SJSA1 (cell line): Measurements from ENCODE around the gene SDK1. TPM values are rescaled to one million over a fixed set of nuclear protein-coding genes. Genes with fewer than 3 reads are reported as not detected.

Source experiments
- DNase-seq, 2 experiments: peaks; one replicate each; pipeline ENCODE4 v3.0.0-alpha.2; 2015 to 2020; ENCODE audit warnings: low spot score in 2 of 2, low read depth in 1 of 2
- H3K27ac ChIP-seq: fragments of 250-450 bp; sonication (Bioruptor Pico); 2 replicates; pipeline ENCODE4 v1.5.1; 2020; ENCODE audit warnings: mild to moderate bottlenecking, moderate library complexity
- H3K27me3 ChIP-seq: fragments of 250-450 bp; sonication (Bioruptor Pico); replicated peaks from 2 replicates; pipeline ENCODE4 v1.5.1; 2020; ENCODE audit warnings: mild to moderate bottlenecking, moderate library complexity
- H3K36me3 ChIP-seq: fragments of 250-450 bp; sonication (Bioruptor Pico); 2 replicates; pipeline ENCODE4 v1.5.1; 2020; ENCODE audit warnings: mild to moderate bottlenecking
- H3K4me1 ChIP-seq: fragments of 250-450 bp; sonication (Bioruptor Pico); replicated peaks from 2 replicates; pipeline ENCODE4 v1.6.1; 2021; ENCODE audit warnings: mild to moderate bottlenecking
- H3K4me3 ChIP-seq: fragments of 250-450 bp; sonication (Bioruptor Pico); 2 replicates; pipeline ENCODE4 v1.5.1; 2020; ENCODE audit warnings: mild to moderate bottlenecking
- H3K9me3 ChIP-seq: fragments of 250-450 bp; sonication (Bioruptor Pico); replicated peaks from 2 replicates; pipeline ENCODE4 v1.5.1; 2020; ENCODE audit warnings: mild to moderate bottlenecking
- total RNA-seq: library from RNA; depleted of rRNA; stranded (reverse); fragments of >200 nt; shearing (Covaris generic); gene quantifications from 2 replicates; pipeline ENCODE4 v1.2.3, GENCODE V29; 2014

The SDK1 gene
- total RNA-seq, 1 experiment from 2014 or later, result 8.7 TPM

GRCh38 chr7:3486841-3487240 is 185.8 kb downstream of the SDK1 start:
- no peak for DNase-seq
- H3K9me3 ChIP-seq, result no peaks in the 10 kb centered on the region

GRCh38 chr7:3488829-3489228 is 187.8 kb downstream of the SDK1 start:
- H3K9me3 ChIP-seq, result no peaks in the 10 kb centered on the region
- no peaks in the 10 kb centered on the region; the same call in 1 of the 2 replicates for H3K36me3 ChIP-seq
- no peak for DNase-seq
- no peak overlapping the region for H3K4me3 ChIP-seq
- no peak overlapping the region for H3K27ac ChIP-seq
- peaks cover 11% of the 10 kb centered on the region for H3K4me1 ChIP-seq
- H3K27me3 ChIP-seq, result no peaks in the 10 kb centered on the region

More at GRCh38 chr7:3486841-3487240, 185.8 kb downstream of the SDK1 start:
- H3K27ac ChIP-seq, result no peak overlapping the region
- H3K4me3 ChIP-seq, result no peak overlapping the region
- H3K36me3 ChIP-seq, result peaks cover 2% of the 10 kb centered on the region; the same call in 1 of the 2 replicates
- 0 out of 2 replicates have a peak, but pooled peaks cover 3% of the 10 kb centered on the region for H3K4me1 ChIP-seq
- no peaks in the 10 kb centered on the region for H3K27me3 ChIP-seq

GRCh38 chr7:3493499-3493898 is 192.4 kb downstream of the SDK1 start:
- peaks cover 21% of the 10 kb centered on the region for H3K4me1 ChIP-seq
- no peaks in the 10 kb centered on the region for H3K9me3 ChIP-seq
- H3K4me3 ChIP-seq, result no peak overlapping the region
- peak overlapping the region; percentile 65 for H3K27ac ChIP-seq
- DNase-seq, result peak in 1 of 2 experiments; percentile 72
- H3K27me3 ChIP-seq, result no peaks in the 10 kb centered on the region
- H3K36me3 ChIP-seq, result no peaks in the 10 kb centered on the region; the same call in 1 of the 2 replicates

GRCh38 chr7:3494947-3495346 is 193.9 kb downstream of the SDK1 start:
- Histone ChIP-seq H3K27ac (no peak overlapping the region), H3K4me1 (peaks cover 21% of the 10 kb centered on the region), H3K9me3 (peaks cover 3% of the 10 kb centered on the region; the same call in 1 of the 2 replicates), H3K36me3 (no peaks in the 10 kb centered on the region; the same call in 1 of the 2 replicates), H3K27me3 (no peaks in the 10 kb centered on the region), H3K4me3 (no peak overlapping the region)
- DNase-seq, result no peak

- H3K27ac ChIP-seq, result no peak overlapping the region
- DNase-seq, result no peak
- no peak overlapping the region for H3K4me3 ChIP-seq
- H3K9me3 ChIP-seq, result peaks cover 6% of the 10 kb centered on the region; the same call in 1 of the 2 replicates
- H3K4me1 ChIP-seq, result peaks cover 21% of the 10 kb centered on the region
- H3K36me3 ChIP-seq, result no peaks in the 10 kb centered on the region; the same call in 1 of the 2 replicates
- H3K27me3 ChIP-seq, result no peaks in the 10 kb centered on the region
These were observed 194.5 kb downstream of the SDK1 start for GRCh38 chr7:3495530-3495929.

GRCh38 chr7:3495954-3496353 is 194.9 kb downstream of the SDK1 start:
- Histone ChIP-seq H3K4me1 (peaks cover 21% of the 10 kb centered on the region), H3K4me3 (no peak overlapping the region), H3K27me3 (no peaks in the 10 kb centered on the region), H3K36me3 (no peaks in the 10 kb centered on the region; the same call in 1 of the 2 replicates), H3K9me3 (peaks cover 6% of the 10 kb centered on the region; the same call in 1 of the 2 replicates), H3K27ac (no peak overlapping the region)
- no peak for DNase-seq

- DNase-seq, result no peak
- H3K36me3 ChIP-seq, result no peaks in the 10 kb centered on the region
- peaks cover 18% of the 10 kb centered on the region for H3K4me1 ChIP-seq
- H3K4me3 ChIP-seq, result no peak overlapping the region
- H3K27ac ChIP-seq, result no peak overlapping the region
- H3K9me3 ChIP-seq, result peaks cover 6% of the 10 kb centered on the region; the same call in 1 of the 2 replicates
- no peaks in the 10 kb centered on the region for H3K27me3 ChIP-seq
These were observed 196.7 kb downstream of the SDK1 start for GRCh38 chr7:3497796-3498195.

- DNase-seq, result no peak
- Histone ChIP-seq H3K4me3 (no peak overlapping the region), H3K36me3 (peaks cover 12% of the 10 kb centered on the region; the same call in 1 of the 2 replicates), H3K4me1 (no peaks in the 10 kb centered on the region), H3K27ac (no peak overlapping the region), H3K27me3 (no peaks in the 10 kb centered on the region), H3K9me3 (peaks cover 6% of the 10 kb centered on the region; the same call in 1 of the 2 replicates)
These were observed 200.6 kb downstream of the SDK1 start for GRCh38 chr7:3501671-3502070.

- no peak for DNase-seq
- peaks cover 19% of the 10 kb centered on the region for H3K36me3 ChIP-seq
- H3K9me3 ChIP-seq, result peaks cover 6% of the 10 kb centered on the region; the same call in 1 of the 2 replicates
- no peaks in the 10 kb centered on the region for H3K27me3 ChIP-seq
- H3K4me3 ChIP-seq, result no peak overlapping the region
- H3K4me1 ChIP-seq, result no peaks in the 10 kb centered on the region
- H3K27ac ChIP-seq, result no peak overlapping the region
These were observed 203.3 kb downstream of the SDK1 start for GRCh38 chr7:3504384-3504783.

- no peak overlapping the region for H3K27ac ChIP-seq
- no peaks in the 10 kb centered on the region for H3K27me3 ChIP-seq
- no peak for DNase-seq
- H3K4me1 ChIP-seq, result peaks cover 5% of the 10 kb centered on the region; the same call in 1 of the 2 replicates
- no peak overlapping the region for H3K4me3 ChIP-seq
- H3K9me3 ChIP-seq, result no peaks in the 10 kb centered on the region; the same call in 1 of the 2 replicates
- peaks cover 9% of the 10 kb centered on the region for H3K36me3 ChIP-seq
These were observed 209.3 kb downstream of the SDK1 start for GRCh38 chr7:3510101-3511020.

GRCh38 chr7:3517344-3517743 is 216.3 kb downstream of the SDK1 start:
- H3K27ac ChIP-seq, result no peak overlapping the region
- no peak overlapping the region for H3K4me3 ChIP-seq
- H3K36me3 ChIP-seq, result peaks cover 7% of the 10 kb centered on the region; the same call in 1 of the 2 replicates
- no peak for DNase-seq
- no peaks in the 10 kb centered on the region for H3K9me3 ChIP-seq
- peaks cover 6% of the 10 kb centered on the region for H3K4me1 ChIP-seq
- H3K27me3 ChIP-seq, result no peaks in the 10 kb centered on the region

GRCh38 chr7:3518546-3518945 is 217.5 kb downstream of the SDK1 start:
- peaks cover 7% of the 10 kb centered on the region; the same call in 1 of the 2 replicates for H3K36me3 ChIP-seq
- peak in 1 of 2 experiments; percentile 57 for DNase-seq

GRCh38 chr7:3520206-3520605 is 219.2 kb downstream of the SDK1 start:
- no peaks in the 10 kb centered on the region; the same call in 1 of the 2 replicates for H3K9me3 ChIP-seq
- no peak overlapping the region for H3K27ac ChIP-seq
- no peaks in the 10 kb centered on the region for H3K27me3 ChIP-seq
- H3K4me3 ChIP-seq, result no peak overlapping the region
- peaks cover 7% of the 10 kb centered on the region; the same call in 1 of the 2 replicates for H3K36me3 ChIP-seq
- DNase-seq, result no peak
- peaks cover 6% of the 10 kb centered on the region for H3K4me1 ChIP-seq

More at GRCh38 chr7:3518546-3518945, 217.5 kb downstream of the SDK1 start:
- peaks cover 6% of the 10 kb centered on the region for H3K4me1 ChIP-seq
- no peaks in the 10 kb centered on the region for H3K9me3 ChIP-seq
- H3K27ac ChIP-seq, result peak overlapping the region; percentile 51
- H3K27me3 ChIP-seq, result no peaks in the 10 kb centered on the region
- no peak overlapping the region for H3K4me3 ChIP-seq
